Endothelial cell (in vitro differentiated cells): ENCODE data around the gene NFE2L1. TPM values are rescaled to one million over a fixed set of nuclear protein-coding genes. Genes with fewer than 3 reads are reported as not detected.

ENCODE experiments used
- DNase-seq: peaks from one replicate; pipeline ENCODE4 v3.0.0; 2021; ENCODE audit warnings: low spot score
- H3K27ac Mint-ChIP-seq: one replicate; pipeline ENCODE4 v1.8.0; 2021; ENCODE audit warnings: mixed read lengths, inconsistent platforms; ENCODE audit not compliant: unreplicated experiment
- H3K27me3 Mint-ChIP-seq: one replicate; pipeline ENCODE4 v1.8.0; 2021; ENCODE audit warnings: mild to moderate bottlenecking, moderate library complexity, mixed read lengths, inconsistent platforms; ENCODE audit not compliant: unreplicated experiment
- H3K36me3 Mint-ChIP-seq: one replicate; pipeline ENCODE4 v1.8.0; 2021; ENCODE audit warnings: mild to moderate bottlenecking, low read depth, mixed read lengths, inconsistent platforms; ENCODE audit not compliant: unreplicated experiment
- H3K4me1 Mint-ChIP-seq: one replicate; pipeline ENCODE4 v1.8.0; 2021; ENCODE audit warnings: mild to moderate bottlenecking, mixed read lengths, inconsistent platforms; ENCODE audit not compliant: unreplicated experiment
- H3K4me3 Mint-ChIP-seq: one replicate; pipeline ENCODE4 v1.8.0; 2021; ENCODE audit warnings: mild to moderate bottlenecking, mixed read lengths, inconsistent platforms; ENCODE audit not compliant: unreplicated experiment
- H3K9me3 Mint-ChIP-seq: one replicate; pipeline ENCODE4 v1.8.0; 2021; ENCODE audit warnings: mixed read lengths, inconsistent platforms; ENCODE audit not compliant: unreplicated experiment
- microRNA-seq: library from miRNA; unstranded; fragments of <30 nt; microRNA quantifications from one replicate; pipeline ENCODE4, GENCODE V29; 2020; ENCODE audit not compliant: unreplicated experiment
- total RNA-seq: library from RNA; stranded (reverse); fragmentation: NEBNext Ultra II Directional; extraction: Animal tissue kit (Norgen Biotek cat#: 25700); gene quantifications from one replicate; pipeline ENCODE4 v1.2.1, GENCODE V29; 2021; ENCODE audit not compliant: unreplicated experiment
- TF ChIP-seq, protein P1 (sequence below): fragments of 200-600 bp; sonication (generic); IDR thresholded peaks from one replicate; pipeline ENCODE4 v1.5.0; 2021; ENCODE audit warnings: antibody characterized with exemption; ENCODE audit not compliant: unreplicated experiment

The NFE2L1 gene
- total RNA-seq, 1 donor from 2014 or later = 243 TPM

DNA sequence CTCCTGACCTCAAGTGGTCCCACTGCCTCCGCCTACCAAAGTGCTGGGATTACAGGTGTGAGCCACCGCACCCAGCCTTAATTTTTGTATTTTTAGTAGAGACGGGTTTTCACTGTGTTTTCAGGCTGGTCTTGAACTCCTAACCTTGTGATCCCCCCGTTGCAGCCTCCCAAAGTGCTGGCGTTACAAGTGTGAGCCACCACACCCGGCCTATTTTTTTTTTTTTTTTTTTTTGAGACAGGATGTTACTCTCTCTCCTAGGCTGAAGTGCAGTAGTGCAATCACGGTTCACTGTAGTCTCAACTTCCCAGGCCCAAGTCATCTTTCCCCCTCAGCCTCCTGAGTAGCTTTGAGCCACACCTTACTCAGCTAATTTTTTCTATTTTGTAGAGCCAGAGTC, 56.3 kb downstream of the NFE2L1 start:
- peaks cover 3% of the 10 kb centered on the region for H3K27me3 Mint-ChIP-seq
- H3K4me1 Mint-ChIP-seq = peaks cover 14% of the 10 kb centered on the region
- no peaks in the 10 kb centered on the region for H3K9me3 Mint-ChIP-seq
- DNase-seq = no peak
- H3K4me3 Mint-ChIP-seq = no peak overlapping the region
- no peak overlapping the region for H3K27ac Mint-ChIP-seq
- TF ChIP-seq, protein P1, sequence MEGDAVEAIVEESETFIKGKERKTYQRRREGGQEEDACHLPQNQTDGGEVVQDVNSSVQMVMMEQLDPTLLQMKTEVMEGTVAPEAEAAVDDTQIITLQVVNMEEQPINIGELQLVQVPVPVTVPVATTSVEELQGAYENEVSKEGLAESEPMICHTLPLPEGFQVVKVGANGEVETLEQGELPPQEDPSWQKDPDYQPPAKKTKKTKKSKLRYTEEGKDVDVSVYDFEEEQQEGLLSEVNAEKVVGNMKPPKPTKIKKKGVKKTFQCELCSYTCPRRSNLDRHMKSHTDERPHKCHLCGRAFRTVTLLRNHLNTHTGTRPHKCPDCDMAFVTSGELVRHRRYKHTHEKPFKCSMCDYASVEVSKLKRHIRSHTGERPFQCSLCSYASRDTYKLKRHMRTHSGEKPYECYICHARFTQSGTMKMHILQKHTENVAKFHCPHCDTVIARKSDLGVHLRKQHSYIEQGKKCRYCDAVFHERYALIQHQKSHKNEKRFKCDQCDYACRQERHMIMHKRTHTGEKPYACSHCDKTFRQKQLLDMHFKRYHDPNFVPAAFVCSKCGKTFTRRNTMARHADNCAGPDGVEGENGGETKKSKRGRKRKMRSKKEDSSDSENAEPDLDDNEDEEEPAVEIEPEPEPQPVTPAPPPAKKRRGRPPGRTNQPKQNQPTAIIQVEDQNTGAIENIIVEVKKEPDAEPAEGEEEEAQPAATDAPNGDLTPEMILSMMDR = no peak
- H3K36me3 Mint-ChIP-seq = peaks cover 4% of the 10 kb centered on the region

DNA sequence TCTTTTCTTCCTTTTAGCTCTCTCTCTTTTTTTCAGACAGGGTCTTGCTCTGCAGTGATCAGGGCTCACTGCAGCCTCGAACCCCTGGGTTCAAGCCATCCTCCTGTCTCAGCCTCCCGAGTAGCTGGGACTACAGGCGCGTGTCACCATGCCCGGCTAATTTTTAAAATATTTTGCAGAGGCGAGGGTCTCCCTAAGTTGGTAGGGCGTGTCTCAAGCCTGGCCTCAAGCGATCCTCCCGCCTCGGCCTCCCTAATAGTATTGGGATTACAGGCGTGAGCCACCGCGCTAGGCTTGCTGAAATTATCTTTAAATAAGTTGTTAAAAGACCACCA, 58.6 kb downstream of the NFE2L1 start:
- no peaks in the 10 kb centered on the region for H3K9me3 Mint-ChIP-seq
- H3K4me1 Mint-ChIP-seq = peaks cover 16% of the 10 kb centered on the region
- peak overlapping the region; percentile 90 for H3K4me3 Mint-ChIP-seq
- no peak overlapping the region for H3K27ac Mint-ChIP-seq
- TF ChIP-seq, protein P1 = no peak
- H3K36me3 Mint-ChIP-seq = peaks cover 3% of the 10 kb centered on the region
- H3K27me3 Mint-ChIP-seq = peaks cover 4% of the 10 kb centered on the region
- no peak for DNase-seq

DNA sequence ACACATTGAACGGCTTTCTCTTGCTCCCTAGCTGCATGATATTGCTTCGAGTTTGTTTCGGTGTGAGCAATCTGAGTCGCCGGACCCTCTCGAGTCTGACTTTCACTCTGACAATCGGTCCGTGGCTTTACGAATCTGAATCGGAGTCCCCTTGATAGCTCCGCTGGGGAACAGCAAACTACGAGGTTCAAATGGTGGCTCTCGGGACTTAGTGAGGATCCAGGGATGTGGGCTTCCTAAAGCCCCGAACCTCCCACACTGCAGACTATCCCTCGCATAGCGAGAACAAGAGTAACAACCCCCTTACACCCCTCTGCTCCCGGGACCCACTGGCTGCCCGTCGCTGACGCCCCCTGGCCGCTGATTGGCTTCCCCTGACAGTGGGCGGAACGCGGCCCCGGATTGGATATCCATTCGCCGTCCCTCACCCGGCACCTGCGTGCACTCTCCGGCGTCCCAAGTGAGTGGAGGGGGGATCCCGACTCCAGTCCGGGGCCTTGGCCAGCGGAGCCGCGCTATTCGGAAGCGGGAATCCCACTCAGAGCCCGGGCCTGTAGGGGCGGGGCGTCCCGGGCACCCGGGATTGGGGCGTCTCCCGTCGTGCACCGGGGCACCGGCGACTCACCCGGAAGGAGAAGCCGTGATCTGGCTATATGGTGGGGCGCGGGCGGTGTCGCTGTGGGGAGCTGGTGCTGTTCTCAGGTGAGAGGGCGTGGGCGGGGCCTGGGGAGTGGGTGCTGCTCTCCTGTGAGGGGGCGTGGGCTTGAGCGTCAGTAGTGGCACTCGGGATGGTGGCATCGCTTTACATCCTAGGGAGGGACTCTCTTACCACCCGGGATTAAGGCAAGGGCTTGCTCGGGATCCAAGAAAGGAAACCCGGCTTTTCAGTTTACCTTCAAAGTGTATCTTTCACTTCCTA, 59.2 kb downstream of the NFE2L1 start, which contains the start of gene SNX11:
Gene SNX11, plus strand, starts transcription at position 630 of the 919 bp plus-strand sequence. CDS start 4,278 bp downstream, outside the sequence.
- Mint-ChIP-seq H3K4me3 (peak within 1 kb of the TSS; percentile 90), H3K4me1 (peaks cover 16% of the 10 kb centered on the region), H3K9me3 (no peaks in the 10 kb centered on the region), H3K27me3 (peaks cover 4% of the 10 kb centered on the region), H3K36me3 (no peaks in the 10 kb centered on the region), H3K27ac (peak within 1 kb of the TSS; percentile 85)
- TF ChIP-seq, protein P1 = no peak
- DNase-seq = peak; percentile 91

DNA sequence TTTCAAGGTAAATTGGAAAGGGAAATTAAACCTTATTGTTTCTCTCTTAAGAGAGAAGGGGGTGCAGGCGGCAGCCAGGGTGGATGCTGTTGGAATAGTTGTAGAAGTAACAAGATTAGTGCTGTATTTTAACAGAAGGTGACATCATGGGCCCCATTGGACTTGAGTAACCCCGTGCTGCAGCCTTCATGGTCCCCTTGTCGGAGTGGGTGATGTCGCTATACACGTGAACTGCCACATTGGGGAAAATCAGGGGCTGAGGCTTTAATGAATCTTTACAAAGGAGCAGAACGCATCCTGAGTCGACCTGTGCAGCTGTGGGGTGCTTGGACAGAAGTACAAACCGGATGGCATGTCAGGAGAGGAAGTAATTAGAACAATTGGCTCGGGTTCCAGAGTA, 62.6 kb downstream of the NFE2L1 start:
- H3K27ac Mint-ChIP-seq = no peak overlapping the region

More for the DNA sequence above, 62.6 kb downstream of the NFE2L1 start:
- no peaks in the 10 kb centered on the region for H3K9me3 Mint-ChIP-seq
- H3K27me3 Mint-ChIP-seq = peaks cover 4% of the 10 kb centered on the region
- TF ChIP-seq, protein P1 = no peak
- no peaks in the 10 kb centered on the region for H3K36me3 Mint-ChIP-seq
- H3K4me3 Mint-ChIP-seq = no peak overlapping the region
- no peak for DNase-seq
- H3K4me1 Mint-ChIP-seq = peaks cover 16% of the 10 kb centered on the region

Small RNA genes lying within 50 kb of the gene (microRNA-seq; reads per million reads assigned to microRNA genes)
- 15.7 reads per million, percentile 64 among the genes with 10 or more reads in this experiment for gene MIR152

Other genes starting within 250 kb of the NFE2L1 start
- 28.0 TPM for gene OSBPL7, start 226.6 kb upstream of the NFE2L1 start, total RNA-seq
- 56.3 TPM for gene MRPL10, start 216.8 kb upstream of the NFE2L1 start, total RNA-seq
- gene LRRC46, start 216.7 kb upstream of the NFE2L1 start, total RNA-seq = 1.0 TPM
- gene SCRN2, start 207.1 kb upstream of the NFE2L1 start, total RNA-seq = 44.8 TPM
- 30.7 TPM for gene SP6, start 197.2 kb upstream of the NFE2L1 start, total RNA-seq
- gene SP2, start 152.1 kb upstream of the NFE2L1 start, total RNA-seq = 12.4 TPM
- 16.4 TPM for gene PNPO, start 106.8 kb upstream of the NFE2L1 start, total RNA-seq
- not detected for gene PRR15L, start 90.5 kb upstream of the NFE2L1 start, total RNA-seq
- gene CDK5RAP3, start 77.2 kb upstream of the NFE2L1 start, total RNA-seq = 156 TPM
- not detected for gene COPZ2, start 10.6 kb upstream of the NFE2L1 start, total RNA-seq
- 91.1 TPM for gene CBX1, start 53.1 kb downstream of the NFE2L1 start, total RNA-seq
- gene SNX11, start 59.4 kb downstream of the NFE2L1 start, total RNA-seq = 16.6 TPM